DLD1 (cell line): ENCODE data around the gene KLHL12.
"Not testable (repeated sequence)": the region's sequence is repeated elsewhere in the genome, so short reads cannot be mapped to it uniquely, and the experiment has no call there.

Experiments
- in situ Hi-C: cut with HindIII; loops from 2 replicates; pipeline ENCODE4 v1.10.0; 2017; ENCODE audit warnings: low sequenced_read_pairs

The KLHL12 gene

GRCh38 chr1:202952099-202952498, 25.1 kb upstream of the KLHL12 start:
- in situ Hi-C loops: loop anchor here (5.0 kb wide), 1 partner anchor 95 kb away; no protein-coding TSS in a partner anchor

GRCh38 chr1:202951437-202951836, 24.4 kb upstream of the KLHL12 start:
- in situ Hi-C loops: loop anchor here (5.0 kb wide), 1 partner anchor 94 kb away; no protein-coding TSS in a partner anchor

- in situ Hi-C loops: no loop called here
Observed at GRCh38 chr1:202945483-202945882, 18.4 kb upstream of the KLHL12 start.

- in situ Hi-C loops: no loop called here
Observed at GRCh38 chr1:202944438-202944921, 17.4 kb upstream of the KLHL12 start.

- in situ Hi-C loops: no loop called here
Observed at GRCh38 chr1:202942426-202942825, 15.4 kb upstream of the KLHL12 start.

GRCh38 chr1:202941372-202941771, 14.3 kb upstream of the KLHL12 start:
- in situ Hi-C loops: no loop called here

GRCh38 chr1:202940561-202940960, 13.5 kb upstream of the KLHL12 start:
- in situ Hi-C loops: no loop called here

GRCh38 chr1:202938287-202938925, 11.4 kb upstream of the KLHL12 start:
- in situ Hi-C loops: no loop called here

GRCh38 chr1:202936409-202936808, 9.4 kb upstream of the KLHL12 start:
- in situ Hi-C loops: not testable (repeated sequence)

GRCh38 chr1:202935844-202936243, 8.8 kb upstream of the KLHL12 start:
- in situ Hi-C loops: no loop called here

- in situ Hi-C loops: no loop called here
Observed at GRCh38 chr1:202934755-202935154, 7.7 kb upstream of the KLHL12 start.

GRCh38 chr1:202932476-202932875, 5.4 kb upstream of the KLHL12 start:
- in situ Hi-C loops: no loop called here

GRCh38 chr1:202923533-202923932, 3.5 kb downstream of the KLHL12 start:
- in situ Hi-C loops: no loop called here

GRCh38 chr1:202919615-202920014, 7.4 kb downstream of the KLHL12 start:
- in situ Hi-C loops: no loop called here

- in situ Hi-C loops: no loop called here
Observed at GRCh38 chr1:202915146-202915545, 11.9 kb downstream of the KLHL12 start.

- in situ Hi-C loops: not testable (repeated sequence)
Observed at GRCh38 chr1:202912476-202912875, 14.6 kb downstream of the KLHL12 start.

- in situ Hi-C loops: no loop called here
Observed at GRCh38 chr1:202909494-202909893, 17.5 kb downstream of the KLHL12 start.

GRCh38 chr1:202908998-202909397, 18.0 kb downstream of the KLHL12 start:
- in situ Hi-C loops: no loop called here

- in situ Hi-C loops: no loop called here
Observed at GRCh38 chr1:202905331-202905730, 21.7 kb downstream of the KLHL12 start.

- in situ Hi-C loops: not testable (repeated sequence)
Observed at GRCh38 chr1:202903808-202904207, 23.2 kb downstream of the KLHL12 start.

GRCh38 chr1:202901555-202901954, 25.5 kb downstream of the KLHL12 start:
- in situ Hi-C loops: no loop called here

- in situ Hi-C loops: no loop called here
Observed at GRCh38 chr1:202892501-202892900, 34.5 kb downstream of the KLHL12 start.

- in situ Hi-C loops: no loop called here
Observed at GRCh38 chr1:202890392-202890791, 36.6 kb downstream of the KLHL12 start.
